ENCODE measurements around the gene TMEM204.

Gene TMEM204

DNA sequence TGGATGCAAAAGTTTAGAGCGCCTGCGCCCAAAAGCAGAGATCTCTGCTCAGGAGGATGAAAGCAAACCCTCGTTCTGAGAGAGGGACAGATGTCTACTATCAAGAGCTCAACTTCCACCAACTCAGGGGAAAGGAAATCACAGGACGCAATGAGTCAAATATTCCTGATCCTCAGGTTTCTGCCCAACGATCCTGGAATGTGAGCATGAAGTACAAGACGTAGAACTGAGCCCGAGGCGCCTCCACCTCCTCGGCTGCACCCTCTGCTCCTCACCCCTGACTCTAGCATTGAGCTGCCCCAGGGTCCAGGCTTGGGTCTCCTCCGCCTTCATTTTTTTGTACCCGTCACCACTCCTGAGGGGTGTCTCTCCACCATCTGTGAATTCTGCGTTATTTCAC is 63.0 kb downstream of the TMEM204 start:
- DNase-seq, result no peak

DNA sequence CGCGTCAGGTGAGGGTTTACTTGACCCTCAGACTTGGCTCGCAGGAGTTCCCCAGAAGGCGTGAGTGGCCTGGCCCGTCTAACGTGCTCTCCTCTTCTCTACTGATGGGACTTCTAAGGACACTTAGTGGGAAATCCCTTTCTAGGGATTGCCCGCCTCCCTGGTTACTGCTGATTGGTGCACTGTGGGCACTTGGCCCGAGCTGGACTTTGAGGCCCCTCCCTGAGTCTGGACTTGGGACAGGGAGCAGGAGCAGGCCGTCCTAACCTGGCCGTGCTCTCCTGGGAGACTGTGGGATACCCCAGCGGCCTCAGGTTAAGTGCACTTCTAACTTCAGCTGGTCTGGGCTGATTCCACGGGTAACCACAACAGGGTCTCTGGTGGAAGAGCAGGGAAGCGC is 63.7 kb downstream of the TMEM204 start:
- no peak for DNase-seq

DNA sequence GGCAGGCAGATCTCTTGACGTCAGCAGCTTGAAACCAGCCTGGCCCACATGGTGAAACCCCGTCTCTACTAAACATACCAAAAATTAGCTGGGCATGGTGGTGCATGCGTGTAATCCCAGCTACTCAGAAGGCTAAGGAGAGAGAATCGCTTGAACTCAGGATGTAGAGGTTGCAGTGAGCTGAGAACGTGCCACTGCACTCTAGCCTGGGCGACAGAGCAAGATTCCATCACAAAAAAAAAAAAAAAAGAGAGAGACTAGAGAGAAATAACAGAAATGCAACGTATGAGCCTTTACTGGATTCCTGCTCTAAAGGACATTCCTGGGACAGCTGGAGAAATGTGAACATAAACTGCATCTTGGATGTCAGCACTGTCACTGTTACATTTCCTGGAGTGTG is 67.6 kb downstream of the TMEM204 start:
- DNase-seq, result no peak

DNA sequence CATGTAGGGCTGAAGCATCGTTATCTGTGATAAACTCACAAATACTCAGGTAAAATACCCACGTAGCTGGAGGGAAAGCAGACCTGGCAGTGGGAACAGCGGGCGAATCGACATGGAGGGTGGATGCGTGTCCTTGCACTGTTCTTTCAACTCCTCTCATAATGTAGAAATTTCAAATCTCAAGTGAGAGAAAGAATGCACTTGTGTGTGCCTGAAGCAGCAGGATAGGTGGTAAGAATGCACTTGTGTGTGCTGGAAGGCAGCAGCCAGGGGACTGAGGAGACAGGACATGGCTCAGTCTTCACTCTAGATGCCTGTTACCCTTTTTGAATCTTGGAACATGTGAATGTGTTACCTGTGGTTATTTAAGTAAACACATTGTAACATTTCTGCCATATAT is 68.0 kb downstream of the TMEM204 start:
- no peak for DNase-seq

DNA sequence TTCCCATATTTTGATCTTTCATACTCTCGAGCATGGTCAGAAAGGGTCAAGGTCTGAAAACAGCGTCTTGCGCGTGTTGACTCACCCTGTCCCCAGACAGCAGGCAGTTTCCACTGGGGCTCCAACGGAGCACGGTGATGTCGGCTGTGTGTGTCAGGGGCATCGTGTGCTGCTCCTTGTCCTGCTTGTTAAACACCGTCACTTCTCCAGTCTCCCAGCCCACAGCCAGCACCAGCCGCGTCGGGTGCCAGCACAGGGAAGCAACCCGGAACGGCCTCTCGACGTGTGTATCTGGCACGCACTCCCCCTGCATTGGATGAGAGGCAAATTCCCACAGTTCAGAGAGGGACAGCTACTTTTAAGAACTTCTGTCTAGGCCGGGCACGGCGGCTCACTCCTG is 68.8 kb downstream of the TMEM204 start:
- DNase-seq, result no peak
